ENCODE results near the gene NDUFB6. TPM values are rescaled to one million over a fixed set of nuclear protein-coding genes. Genes with fewer than 3 reads are reported as not detected.

The NDUFB6 gene
- total RNA-seq, 1 donor from 2014 or later: 30.7 TPM

DNA sequence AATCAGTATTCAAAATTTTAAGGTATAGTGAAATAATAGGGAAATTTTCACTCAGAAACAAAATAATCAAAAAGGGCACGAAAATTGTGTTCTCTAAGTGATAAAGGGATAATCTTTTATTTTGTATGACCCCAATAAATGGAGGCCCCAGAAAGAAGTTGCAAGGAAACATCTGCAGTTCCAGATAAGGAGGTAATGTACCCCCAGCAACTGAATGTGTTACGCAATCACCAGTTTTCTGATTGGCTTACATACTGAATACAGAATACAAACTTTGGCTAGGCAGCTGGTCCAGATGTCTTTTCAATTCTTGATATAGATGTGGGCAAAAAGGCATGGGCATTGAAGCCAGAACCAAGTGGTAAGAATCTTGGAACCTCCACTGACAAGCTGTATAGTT, 18.9 kb downstream of the NDUFB6 start:
- no peak overlapping the region for H3K27ac Mint-ChIP-seq (ENCODE audit: unreplicated experiment)
- TF ChIP-seq, protein P1, sequence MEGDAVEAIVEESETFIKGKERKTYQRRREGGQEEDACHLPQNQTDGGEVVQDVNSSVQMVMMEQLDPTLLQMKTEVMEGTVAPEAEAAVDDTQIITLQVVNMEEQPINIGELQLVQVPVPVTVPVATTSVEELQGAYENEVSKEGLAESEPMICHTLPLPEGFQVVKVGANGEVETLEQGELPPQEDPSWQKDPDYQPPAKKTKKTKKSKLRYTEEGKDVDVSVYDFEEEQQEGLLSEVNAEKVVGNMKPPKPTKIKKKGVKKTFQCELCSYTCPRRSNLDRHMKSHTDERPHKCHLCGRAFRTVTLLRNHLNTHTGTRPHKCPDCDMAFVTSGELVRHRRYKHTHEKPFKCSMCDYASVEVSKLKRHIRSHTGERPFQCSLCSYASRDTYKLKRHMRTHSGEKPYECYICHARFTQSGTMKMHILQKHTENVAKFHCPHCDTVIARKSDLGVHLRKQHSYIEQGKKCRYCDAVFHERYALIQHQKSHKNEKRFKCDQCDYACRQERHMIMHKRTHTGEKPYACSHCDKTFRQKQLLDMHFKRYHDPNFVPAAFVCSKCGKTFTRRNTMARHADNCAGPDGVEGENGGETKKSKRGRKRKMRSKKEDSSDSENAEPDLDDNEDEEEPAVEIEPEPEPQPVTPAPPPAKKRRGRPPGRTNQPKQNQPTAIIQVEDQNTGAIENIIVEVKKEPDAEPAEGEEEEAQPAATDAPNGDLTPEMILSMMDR (IDR thresholded peaks at IDR 0.05; ENCODE audit: partially characterized antibody, unreplicated experiment): no peak
- H3K4me3 Mint-ChIP-seq (ENCODE audit: unreplicated experiment): peak overlapping the region; percentile 18

DNA sequence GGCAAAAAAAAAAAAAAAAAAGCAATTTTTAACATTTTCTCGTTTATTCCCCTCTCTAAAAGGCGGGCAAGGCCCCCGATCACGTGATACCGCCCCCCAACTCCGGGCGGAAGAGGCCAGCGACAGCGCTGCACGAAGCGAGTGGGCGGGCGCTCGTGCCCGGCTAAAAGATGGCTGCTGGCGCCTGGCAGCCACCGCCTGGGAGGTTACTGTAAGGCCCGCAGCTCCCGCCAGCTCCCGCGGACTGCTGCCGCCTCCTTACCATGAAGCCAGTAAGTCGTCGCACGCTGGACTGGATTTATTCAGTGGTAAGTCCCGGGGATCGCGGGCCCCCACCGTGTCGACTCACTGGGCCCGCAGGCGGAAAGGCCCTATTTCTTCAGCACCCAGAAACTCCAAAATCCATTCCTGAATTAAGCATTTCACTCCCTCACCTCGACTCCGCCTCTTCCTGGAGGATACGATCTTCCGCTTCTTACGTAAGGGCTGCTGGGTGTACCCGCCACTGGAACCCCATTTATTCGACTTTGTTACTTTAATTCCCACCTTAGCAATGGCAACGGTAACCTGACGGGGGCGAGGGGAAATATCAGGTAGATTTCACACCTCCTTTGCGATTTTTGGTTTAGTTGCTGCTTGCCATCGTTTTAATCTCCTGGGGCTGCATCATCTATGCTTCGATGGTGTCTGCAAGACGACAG, 20.6 kb downstream of the NDUFB6 start, which contains the start of the genes SMIM27 and TOPORS:
Gene SMIM27, plus strand, starts transcription at position 156 of the 701 bp plus-strand sequence. Its CDS starts 108 bp downstream, at position 264.
Gene TOPORS, minus strand, starts transcription at position 415 of the 701 bp plus-strand sequence. Its CDS starts 150 bp downstream, at position 265.
- Mint-ChIP-seq H3K9me3 (ENCODE audit: unreplicated experiment) (peaks cover 8% of the 10 kb centered on the region), H3K36me3 (ENCODE audit: unreplicated experiment) (no peaks in the 10 kb centered on the region), H3K27me3 (ENCODE audit: unreplicated experiment) (peaks cover 6% of the 10 kb centered on the region), H3K4me3 (ENCODE audit: unreplicated experiment) (peak within 1 kb of the TSS; percentile 99), H3K4me1 (ENCODE audit: low read depth, unreplicated experiment) (peaks cover 10% of the 10 kb centered on the region), H3K27ac (ENCODE audit: unreplicated experiment) (peak within 1 kb of the TSS; percentile 97)
- TF ChIP-seq, protein P1 (IDR thresholded peaks at IDR 0.05; ENCODE audit: partially characterized antibody, unreplicated experiment): no peak
- peak; percentile 89 for DNase-seq

More for the DNA sequence above, 18.9 kb downstream of the NDUFB6 start:
- Mint-ChIP-seq H3K9me3 (ENCODE audit: unreplicated experiment) (peaks cover 8% of the 10 kb centered on the region), H3K27me3 (ENCODE audit: unreplicated experiment) (peaks cover 6% of the 10 kb centered on the region), H3K36me3 (ENCODE audit: unreplicated experiment) (no peaks in the 10 kb centered on the region), H3K4me1 (ENCODE audit: low read depth, unreplicated experiment) (peaks cover 10% of the 10 kb centered on the region)
- no peak for DNase-seq

DNA sequence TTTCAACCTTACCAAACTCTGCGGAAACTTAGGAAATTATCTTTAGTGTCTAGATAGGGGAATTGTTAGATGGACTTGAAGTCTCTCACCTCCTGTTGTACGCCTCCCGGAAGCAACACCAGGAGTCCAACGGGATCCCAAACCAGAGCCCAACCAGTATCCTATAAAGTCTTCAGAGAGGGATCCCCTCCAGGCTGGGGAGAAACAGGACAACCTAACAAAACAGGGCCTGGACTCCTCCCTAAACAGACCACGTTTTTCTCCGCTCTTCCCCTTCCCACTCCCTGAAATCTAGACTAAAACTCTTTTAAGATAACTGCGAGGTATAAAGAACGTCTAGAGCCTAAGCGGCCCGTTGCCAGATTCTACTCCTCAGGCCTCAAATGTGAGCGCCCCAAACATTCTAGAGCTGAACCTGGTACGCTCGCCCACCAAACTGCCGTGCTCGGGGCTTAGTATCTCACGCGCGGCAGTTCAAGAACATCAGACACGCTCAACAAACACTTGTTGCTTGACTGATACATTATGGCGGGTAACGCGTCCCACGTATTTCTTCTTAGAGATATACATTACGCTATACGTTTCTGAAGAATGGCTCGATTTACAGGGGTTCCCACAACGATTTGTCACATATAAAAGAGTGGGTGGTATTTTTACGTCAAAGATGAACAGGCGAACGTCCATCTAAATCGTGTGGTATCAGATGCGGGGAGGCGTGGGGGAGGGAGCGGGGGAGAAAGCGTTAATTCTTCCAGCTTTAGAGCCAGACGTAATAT, 21.5 kb downstream of the NDUFB6 start:
- TF ChIP-seq, protein P1 (IDR thresholded peaks at IDR 0.05; ENCODE audit: partially characterized antibody, unreplicated experiment): no peak
- Mint-ChIP-seq H3K36me3 (ENCODE audit: unreplicated experiment) (no peaks in the 10 kb centered on the region), H3K4me3 (ENCODE audit: unreplicated experiment) (peak overlapping the region; percentile 99), H3K27ac (ENCODE audit: unreplicated experiment) (peak overlapping the region; percentile 14), H3K27me3 (ENCODE audit: unreplicated experiment) (peaks cover 6% of the 10 kb centered on the region), H3K9me3 (ENCODE audit: unreplicated experiment) (peaks cover 8% of the 10 kb centered on the region), H3K4me1 (ENCODE audit: low read depth, unreplicated experiment) (peaks cover 10% of the 10 kb centered on the region)
- peak; percentile 30 for DNase-seq

- Mint-ChIP-seq H3K36me3 (ENCODE audit: unreplicated experiment) (no peaks in the 10 kb centered on the region), H3K27me3 (ENCODE audit: unreplicated experiment) (peaks cover 6% of the 10 kb centered on the region), H3K4me3 (ENCODE audit: unreplicated experiment) (peak overlapping the region; percentile 99), H3K9me3 (ENCODE audit: unreplicated experiment) (peaks cover 8% of the 10 kb centered on the region), H3K27ac (ENCODE audit: unreplicated experiment) (peak overlapping the region; percentile 69), H3K4me1 (ENCODE audit: low read depth, unreplicated experiment) (peaks cover 10% of the 10 kb centered on the region)
- TF ChIP-seq, protein P1 (IDR thresholded peaks at IDR 0.05; ENCODE audit: partially characterized antibody, unreplicated experiment): no peak
- peak; percentile 99 for DNase-seq
These were observed 22.2 kb downstream of the NDUFB6 start for GRCh38 chr9:32550562-32551275.

Measured in glutamatergic neuron (in vitro differentiated cells).